HFF-Myc (cell line): Measurements from ENCODE around the gene EIF5B.

ENCODE experiments used
- DNase-seq: peaks from one replicate; pipeline ENCODE4 v3.0.0-alpha.2; 2011; ENCODE audit warnings: low read depth; ENCODE audit errors: extremely low read depth
- H3K4me3 ChIP-seq: replicated peaks from 2 replicates; pipeline ENCODE4 v1.5.1; 2011; ENCODE audit warnings: low read depth, mild to moderate bottlenecking, control low read depth, low read length
- CTCF ChIP-seq: IDR thresholded peaks from 2 replicates; pipeline ENCODE4 v1.5.1; 2012; ENCODE audit warnings: mild to moderate bottlenecking, low read depth, low read length, control low read depth; ENCODE audit errors: missing control alignments

Gene EIF5B

DNA sequence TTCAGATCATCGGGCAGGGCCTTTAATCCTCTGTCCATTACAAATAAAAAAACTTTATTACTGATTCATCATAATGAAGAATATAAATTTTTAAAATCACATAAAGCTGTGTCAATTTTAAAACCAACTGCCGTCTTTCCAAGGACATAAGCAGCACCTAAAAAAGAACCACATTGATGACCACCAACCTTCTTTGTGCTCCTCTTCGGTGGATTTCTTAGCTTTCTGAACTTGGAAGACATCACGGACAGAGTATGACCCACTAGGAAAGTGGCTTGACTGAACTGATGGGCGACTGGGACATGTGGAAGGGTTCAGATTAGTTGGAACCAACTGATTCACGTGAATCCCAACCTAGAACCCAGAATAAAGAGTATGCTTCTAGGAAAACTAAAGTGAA, 68.9 kb downstream of the EIF5B start:
- no peak for TF ChIP-seq CTCF
- DNase-seq = no peak
- H3K4me3 ChIP-seq = no peak overlapping the region

DNA sequence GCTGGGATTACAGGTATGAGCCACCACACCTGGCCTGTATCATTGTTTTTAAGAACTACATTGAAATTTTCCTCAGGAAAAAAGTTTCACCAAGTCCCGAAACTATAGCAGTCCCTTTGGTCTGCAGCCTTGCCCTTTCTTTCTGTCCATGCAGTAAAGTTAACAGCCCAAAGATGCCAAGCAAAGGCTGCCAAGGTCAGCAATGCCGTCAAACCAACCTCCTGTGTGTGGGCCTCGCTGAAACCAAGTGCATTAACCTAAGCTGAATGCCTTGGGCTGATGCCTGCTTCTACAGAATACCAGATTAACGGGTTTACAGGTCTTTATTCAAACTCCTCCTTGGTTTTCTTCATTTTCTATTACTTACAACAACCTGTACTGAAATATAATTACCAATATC, 73.1 kb downstream of the EIF5B start:
- no peak for DNase-seq
- H3K4me3 ChIP-seq = no peak overlapping the region
- no peak for TF ChIP-seq CTCF

GRCh38 chr2:99414566-99414965, 77.4 kb downstream of the EIF5B start:
- DNase-seq = no peak
- H3K4me3 ChIP-seq = no peak overlapping the region
- TF ChIP-seq CTCF = no peak

GRCh38 chr2:99417396-99417795, 80.2 kb downstream of the EIF5B start:
- TF ChIP-seq CTCF = no peak
- H3K4me3 ChIP-seq = no peak overlapping the region
- no peak for DNase-seq

DNA sequence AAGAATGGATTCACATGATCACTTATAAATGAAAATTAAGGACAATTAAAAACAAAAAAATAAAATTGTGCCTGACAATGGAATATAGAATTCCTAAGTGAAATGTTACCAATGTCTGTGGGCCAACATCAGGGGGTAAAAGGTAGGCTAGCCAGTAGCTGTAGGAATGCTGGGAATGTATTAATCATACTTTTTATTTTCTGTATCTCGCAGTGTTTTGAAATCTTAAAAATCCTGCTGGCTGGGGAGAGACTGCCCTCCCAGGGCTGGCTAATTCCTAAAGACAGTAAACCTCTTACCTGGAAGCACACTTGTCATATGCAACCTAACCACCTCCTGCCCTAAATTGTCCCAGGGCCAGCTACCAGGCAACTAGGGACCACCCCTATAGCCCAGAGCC, 82.8 kb downstream of the EIF5B start:
- no peak for TF ChIP-seq CTCF
- no peak for DNase-seq
- no peak overlapping the region for H3K4me3 ChIP-seq

DNA sequence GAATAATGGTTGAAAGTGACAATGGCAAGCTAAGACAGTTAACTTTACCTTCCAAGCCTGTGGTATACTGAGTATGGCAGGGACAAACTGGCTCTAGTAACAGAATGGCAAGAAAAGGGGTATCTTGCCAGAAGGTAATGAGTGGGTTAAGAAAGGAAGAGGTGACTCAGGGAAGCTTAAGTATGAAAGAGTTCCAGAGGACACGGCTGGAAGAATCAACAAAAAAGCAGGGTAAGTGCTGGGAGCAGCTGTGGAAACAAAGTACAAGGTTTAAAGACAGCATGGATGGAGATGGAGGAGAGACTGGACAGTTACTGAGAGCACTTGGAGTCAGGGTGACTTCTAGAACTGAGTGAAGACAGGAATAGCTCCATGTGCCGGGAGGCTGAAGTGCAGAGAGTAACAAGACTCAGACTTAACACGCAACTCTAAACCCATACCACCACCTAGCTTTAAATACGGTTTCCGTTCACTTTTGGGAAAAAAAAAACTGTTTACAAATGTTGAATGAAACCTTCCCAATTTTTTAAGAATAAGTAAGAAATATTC, 83.6 kb downstream of the EIF5B start:
- TF ChIP-seq CTCF = no peak
- H3K4me3 ChIP-seq = no peak overlapping the region
- DNase-seq = no peak

GRCh38 chr2:99421469-99421868, 84.3 kb downstream of the EIF5B start:
- H3K4me3 ChIP-seq = no peak overlapping the region
- TF ChIP-seq CTCF = no peak
- DNase-seq = no peak
